Panc1 (cell line): ENCODE data around the gene SLC19A1. TPM values are rescaled to one million over a fixed set of nuclear protein-coding genes. Genes with fewer than 3 reads are reported as not detected.

Experiments
- ATAC-seq: fragments of 200-7000 bp; cut with Tn5 transposase; 2 replicates; pipeline ENCODE4 v1.9.1; 2020; ENCODE audit warnings: mild to moderate bottlenecking, moderate library complexity
- BruUV-seq: library from RNA; stranded (reverse); fragments of 400-500 nt; replicated peaks from 2 replicates; lab custom pipeline; 2021; lab: Mats Ljungman, UMichigan
- CTCF ChIA-PET: fragments of 300-600 bp; sonication (Branson Sonifier 250); formaldehyde crosslinking; loops from one replicate; lab custom pipeline; 2022; ENCODE audit warnings: antibody characterized with exemption; lab: Charles Lee
- POLR2A ChIA-PET: fragments of 300-600 bp; sonication (Branson Sonifier 250); formaldehyde crosslinking; loops from one replicate; lab custom pipeline; 2022; ENCODE audit warnings: antibody characterized with exemption; lab: Charles Lee
- DNase-seq: peaks from one replicate; pipeline ENCODE4 v3.0.0-alpha.2; 2010; ENCODE audit warnings: low read depth, low spot score
- H3K27ac ChIP-seq: 2 replicates; pipeline ENCODE4 v1.5.1; 2011; ENCODE audit warnings: mild to moderate bottlenecking, low read length, inconsistent platforms
- H3K27me3 ChIP-seq: fragments of 200-500 bp; sonication (Bioruptor generic); 2 replicates; pipeline ENCODE4 v1.6.0; 2014; ENCODE audit warnings: low read length, inconsistent platforms; ENCODE audit not compliant: control insufficient read depth, insufficient read depth
- H3K36me3 ChIP-seq: fragments of 200-500 bp; sonication (Bioruptor generic); 2 replicates; pipeline ENCODE4 v1.5.1; 2014; ENCODE audit warnings: inconsistent platforms, mild to moderate bottlenecking, low read length, moderate library complexity; ENCODE audit not compliant: control insufficient read depth, insufficient read depth
- H3K4me1 ChIP-seq: 2 replicates; pipeline ENCODE4 v1.5.1; 2011; ENCODE audit warnings: inconsistent platforms, mild to moderate bottlenecking, low read length, moderate library complexity; ENCODE audit not compliant: control insufficient read depth, insufficient read depth
- H3K4me3 ChIP-seq, 2 experiments: 2 replicates each; pipeline ENCODE4 v1.5.1; 2011 to 2012; ENCODE audit warnings: low read depth in 2 of 2, low read length in 2 of 2, mild to moderate bottlenecking in 2 of 2, inconsistent platforms in 1 of 2, moderate library complexity in 1 of 2
- H3K9me3 ChIP-seq: fragments of 200-500 bp; sonication (Bioruptor generic); 2 replicates; pipeline ENCODE4 v1.5.1; 2014; ENCODE audit warnings: low read depth, mild to moderate bottlenecking, inconsistent platforms, low read length, moderate library complexity; ENCODE audit not compliant: control insufficient read depth, insufficient read depth
- CTCF ChIP-seq: fragments of 450-650 bp; IDR thresholded peaks from 2 replicates; pipeline ENCODE4 v1.5.1; 2017; ENCODE audit warnings: mild to moderate bottlenecking
- POLR2AphosphoS5 ChIP-seq: IDR thresholded peaks from 2 replicates; pipeline ENCODE4 v1.6.1; 2012; ENCODE audit warnings: mild to moderate bottlenecking, low read depth, low read length, moderate library complexity
- REST ChIP-seq, 2 experiments: IDR thresholded peaks; 2 replicates each; pipeline ENCODE4 v1.6.1; 2011 to 2012; ENCODE audit warnings: low read depth in 2 of 2, control low read depth in 1 of 2, low read length in 1 of 2, mild to moderate bottlenecking in 1 of 2, moderate library complexity in 1 of 2; ENCODE audit not compliant: insufficient read depth in 1 of 2
- SIN3A ChIP-seq: IDR thresholded peaks from 2 replicates; pipeline ENCODE4 v1.6.1; 2012; ENCODE audit warnings: low read depth, mild to moderate bottlenecking, low read length, moderate library complexity, borderline replicate concordance; ENCODE audit not compliant: insufficient read depth
- TCF7L2 ChIP-seq: IDR thresholded peaks from 2 replicates; pipeline ENCODE4 v1.6.1; 2011; ENCODE audit warnings: mild to moderate bottlenecking, low read depth, low read length, inconsistent platforms
- in situ Hi-C: cut with HindIII; loops from 2 replicates; pipeline ENCODE4 v1.10.0; 2016; ENCODE audit warnings: low sequenced_read_pairs, low pct_unique_long_range_greater_than_20kb
- intact Hi-C: fragments of 100-400 bp; cut with micrococcal nuclease; formaldehyde crosslinking; loops from one replicate; pipeline ENCODE4 v1.10.0; 2022; ENCODE audit not compliant: unreplicated experiment
- total RNA-seq: library from RNA; stranded (reverse); gene quantifications from one replicate; pipeline ENCODE4 v1.2.1, GENCODE V29; 2021; ENCODE audit not compliant: unreplicated experiment

Gene SLC19A1
- total RNA-seq, 1 experiment from 2014 or later = 24.5 TPM

GRCh38 chr21:45516671-45517151, 25.5 kb downstream of the SLC19A1 start:
- BruUV-seq = no TSS peak
- POLR2A ChIA-PET = no interaction called here
- Histone ChIP-seq H3K4me1 (peaks cover 24% of the 10 kb centered on the region), H3K36me3 (no peaks in the 10 kb centered on the region), H3K27me3 (no peaks in the 10 kb centered on the region), H3K9me3 (peaks cover 14% of the 10 kb centered on the region), H3K4me3 (no peak overlapping the region), H3K27ac (no peak overlapping the region)
- no peak for TF ChIP-seq REST (IDR thresholded peaks at IDR 0.05; ENCODE audit: insufficient read depth in 1 of 2, low read depth in 2 of 2, low read length in 1 of 2)
- no peak for DNase-seq
- ATAC-seq = no peak
- intact Hi-C loops (no loop called here), in situ Hi-C loops (no loop called here)
- CTCF ChIA-PET = no interaction called here

- intact Hi-C loops (no loop called here), in situ Hi-C loops (no loop called here)
- POLR2A ChIA-PET = no interaction called here
- Histone ChIP-seq H3K4me1 (peaks cover 29% of the 10 kb centered on the region), H3K4me3 (no peak overlapping the region), H3K27ac (no peak overlapping the region), H3K9me3 (peaks cover 14% of the 10 kb centered on the region), H3K36me3 (no peaks in the 10 kb centered on the region), H3K27me3 (no peaks in the 10 kb centered on the region)
- no peak for TF ChIP-seq TCF7L2
- CTCF ChIA-PET = no interaction called here
- ATAC-seq (no peak), DNase-seq (no peak)
- no TSS peak for BruUV-seq
These were observed 26.1 kb downstream of the SLC19A1 start for GRCh38 chr21:45516071-45516670.

GRCh38 chr21:45515241-45516061, 26.8 kb downstream of the SLC19A1 start:
- DNase-seq (no peak), ATAC-seq (no peak)
- Histone ChIP-seq H3K4me1 (peaks cover 30% of the 10 kb centered on the region), H3K27ac (no peak overlapping the region), H3K36me3 (no peaks in the 10 kb centered on the region), H3K9me3 (peaks cover 14% of the 10 kb centered on the region), H3K4me3 (no peak overlapping the region), H3K27me3 (no peaks in the 10 kb centered on the region)
- intact Hi-C loops (no loop called here), in situ Hi-C loops (no loop called here)
- TF ChIP-seq SIN3A = no peak
- no peak for TF ChIP-seq CTCF
- no peak; the same call in 1 of the 2 replicates for TF ChIP-seq POLR2AphosphoS5
- no peak for TF ChIP-seq REST (IDR thresholded peaks at IDR 0.05; ENCODE audit: insufficient read depth in 1 of 2, low read depth in 2 of 2, low read length in 1 of 2)
- TF ChIP-seq TCF7L2 = no peak
- POLR2A ChIA-PET = no interaction called here
- CTCF ChIA-PET = no interaction called here
- BruUV-seq = no TSS peak
